ENCODE results near the gene PPA1. TPM values are rescaled to one million over a fixed set of nuclear protein-coding genes. Genes with fewer than 3 reads are reported as not detected.

Gene PPA1
- total RNA-seq, 1 donor from 2014 or later: 350 TPM

GRCh38 chr10:70234668-70235447 is 1.6 kb upstream of the PPA1 start:
- Histone ChIP-seq H3K36me3 (ENCODE audit: control insufficient read depth, insufficient read depth, low read length) (peaks cover 2% of the 10 kb centered on the region), H3K4me3 (ENCODE audit: low read depth, low read length) (no peak overlapping the region), H3K27me3 (ENCODE audit: control insufficient read depth, insufficient read depth, low read length) (no peaks in the 10 kb centered on the region)
- DNase-seq (ENCODE audit: low read depth) (no peak), FAIRE-seq (no peak)
- TF ChIP-seq, protein P1, sequence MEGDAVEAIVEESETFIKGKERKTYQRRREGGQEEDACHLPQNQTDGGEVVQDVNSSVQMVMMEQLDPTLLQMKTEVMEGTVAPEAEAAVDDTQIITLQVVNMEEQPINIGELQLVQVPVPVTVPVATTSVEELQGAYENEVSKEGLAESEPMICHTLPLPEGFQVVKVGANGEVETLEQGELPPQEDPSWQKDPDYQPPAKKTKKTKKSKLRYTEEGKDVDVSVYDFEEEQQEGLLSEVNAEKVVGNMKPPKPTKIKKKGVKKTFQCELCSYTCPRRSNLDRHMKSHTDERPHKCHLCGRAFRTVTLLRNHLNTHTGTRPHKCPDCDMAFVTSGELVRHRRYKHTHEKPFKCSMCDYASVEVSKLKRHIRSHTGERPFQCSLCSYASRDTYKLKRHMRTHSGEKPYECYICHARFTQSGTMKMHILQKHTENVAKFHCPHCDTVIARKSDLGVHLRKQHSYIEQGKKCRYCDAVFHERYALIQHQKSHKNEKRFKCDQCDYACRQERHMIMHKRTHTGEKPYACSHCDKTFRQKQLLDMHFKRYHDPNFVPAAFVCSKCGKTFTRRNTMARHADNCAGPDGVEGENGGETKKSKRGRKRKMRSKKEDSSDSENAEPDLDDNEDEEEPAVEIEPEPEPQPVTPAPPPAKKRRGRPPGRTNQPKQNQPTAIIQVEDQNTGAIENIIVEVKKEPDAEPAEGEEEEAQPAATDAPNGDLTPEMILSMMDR (IDR thresholded peaks at IDR 0.05; ENCODE audit: insufficient read depth, low read length, severe bottlenecking): no peak

GRCh38 chr10:70233939-70234300 is 691 bp upstream of the PPA1 start:
- no peaks in the 10 kb centered on the region for H3K27me3 ChIP-seq (ENCODE audit: control insufficient read depth, insufficient read depth, low read length)
- peaks cover 4% of the 10 kb centered on the region for H3K36me3 ChIP-seq (ENCODE audit: control insufficient read depth, insufficient read depth, low read length)
- DNase-seq (ENCODE audit: low read depth) (no peak), FAIRE-seq (no peak)
- peak overlapping the region; percentile 94 for H3K4me3 ChIP-seq (ENCODE audit: low read depth, low read length)
- TF ChIP-seq, protein P1 (IDR thresholded peaks at IDR 0.05; ENCODE audit: insufficient read depth, low read length, severe bottlenecking): no peak

DNA sequence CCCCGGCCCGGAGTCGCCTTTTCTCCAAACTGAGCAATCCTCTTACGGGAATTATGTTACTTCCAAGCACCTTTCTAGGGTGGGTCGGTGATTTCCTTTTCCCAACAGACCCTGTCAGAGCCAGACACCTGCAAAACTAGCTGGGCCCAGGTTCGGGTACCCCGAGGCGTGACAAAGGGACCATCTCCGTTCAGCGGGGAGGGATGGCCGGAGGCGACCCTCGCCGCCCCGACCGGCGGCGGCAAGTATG is 445 bp downstream of the PPA1 start:
- TF ChIP-seq, protein P1 (IDR thresholded peaks at IDR 0.05; ENCODE audit: insufficient read depth, low read length, severe bottlenecking): no peak
- FAIRE-seq (no peak), DNase-seq (ENCODE audit: low read depth) (no peak)
- peaks cover 4% of the 10 kb centered on the region for H3K36me3 ChIP-seq (ENCODE audit: control insufficient read depth, insufficient read depth, low read length)
- no peaks in the 10 kb centered on the region for H3K27me3 ChIP-seq (ENCODE audit: control insufficient read depth, insufficient read depth, low read length)
- H3K4me3 ChIP-seq (ENCODE audit: low read depth, low read length): peak overlapping the region; percentile 94

- TF ChIP-seq, protein P1 (IDR thresholded peaks at IDR 0.05; ENCODE audit: insufficient read depth, low read length, severe bottlenecking): no peak
- FAIRE-seq (no peak), DNase-seq (ENCODE audit: low read depth) (peak; percentile 74)
- peaks cover 4% of the 10 kb centered on the region for H3K36me3 ChIP-seq (ENCODE audit: control insufficient read depth, insufficient read depth, low read length)
- H3K4me3 ChIP-seq (ENCODE audit: low read depth, low read length): peak overlapping the region; percentile 94
- H3K27me3 ChIP-seq (ENCODE audit: control insufficient read depth, insufficient read depth, low read length): no peaks in the 10 kb centered on the region
Observed at GRCh38 chr10:70232155-70232858, 922 bp downstream of the PPA1 start.

DNA sequence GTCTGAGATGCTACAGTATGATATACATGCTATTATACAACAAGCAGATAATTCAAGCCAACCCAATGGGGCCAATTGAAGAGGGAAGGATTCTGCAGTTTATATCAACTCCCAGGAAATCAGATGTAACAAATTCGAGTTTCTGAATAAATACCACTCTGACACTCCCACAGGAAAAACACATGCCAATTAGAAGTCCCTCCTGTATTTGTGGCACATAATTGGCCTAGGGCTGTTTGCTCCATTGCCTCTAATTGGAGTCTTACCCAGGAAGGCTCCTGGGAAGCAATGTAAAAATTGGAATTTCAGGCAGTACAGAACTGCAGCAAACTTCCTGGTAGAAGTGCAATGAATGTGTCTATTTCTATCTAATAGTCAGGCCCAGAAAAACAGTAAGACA is 4.7 kb downstream of the PPA1 start:
- H3K4me3 ChIP-seq (ENCODE audit: low read depth, low read length): no peak overlapping the region
- DNase-seq (ENCODE audit: low read depth): no peak
- TF ChIP-seq, protein P1 (IDR thresholded peaks at IDR 0.05; ENCODE audit: insufficient read depth, low read length, severe bottlenecking): no peak
- no peaks in the 10 kb centered on the region for H3K27me3 ChIP-seq (ENCODE audit: control insufficient read depth, insufficient read depth, low read length)
- peaks cover 6% of the 10 kb centered on the region for H3K36me3 ChIP-seq (ENCODE audit: control insufficient read depth, insufficient read depth, low read length)
- FAIRE-seq: no peak
